Body of pancreas (tissue), 4 donors: ENCODE measurements around the gene CCDC47. TPM values are rescaled to one million over a fixed set of nuclear protein-coding genes. Genes with fewer than 3 reads are reported as not detected.

Experiments used
- ATAC-seq: fragments of 150-250 bp; one replicate; pipeline ENCODE4 v1.9.1; 2016
- DNase-seq, 4 donors: peaks; one replicate each; pipeline ENCODE4 v3.0.0-alpha.2; 2019
- H3K27ac ChIP-seq, 4 donors: fragments of 200-600 bp; sonication (generic); 1 replicate in 3 of 4; 2 replicates in 1 of 4; pipeline versions ENCODE4 v1.5.1 to v1.6.1; 2016 to 2019; ENCODE audit warnings: mild to moderate bottlenecking in 1 of 4, mixed read lengths in 1 of 4, moderate library complexity in 1 of 4
- H3K27me3 ChIP-seq, 2 donors: fragments of 200-600 bp; sonication (generic); one replicate each; pipeline ENCODE4 v1.6.0; 2016; ENCODE audit warnings: mild to moderate bottlenecking in 1 of 2
- H3K36me3 ChIP-seq, 2 donors: fragments of 200-600 bp; sonication (generic); replicated peaks in 1 of 2; 2 replicates each; pipeline ENCODE4 v1.5.1; 2016; ENCODE audit warnings: low read depth in 2 of 2; ENCODE audit not compliant: insufficient read depth in 1 of 2
- H3K4me1 ChIP-seq: fragments of 200-600 bp; sonication (generic); one replicate; pipeline ENCODE4 v1.6.0; 2016
- H3K4me3 ChIP-seq, 2 donors: fragments of 200-600 bp; sonication (generic); 1 replicate in 1 of 2; 2 replicates in 1 of 2; pipeline ENCODE4 v1.5.1; 2016 to 2019
- H3K9me3 ChIP-seq, 3 donors: fragments of 200-600 bp; sonication (generic); 1 replicate in 2 of 3; 2 replicates in 1 of 3; pipeline ENCODE4 v1.5.1; 2016
- CTCF ChIP-seq, 7 experiments: fragments of 450-650 bp in 4 of 7; fragments of 200-600 bp in 3 of 7; sonication (generic) in 3 of 7; IDR thresholded peaks; one replicate each; pipeline ENCODE4 v1.5.1; 2016 to 2019; ENCODE audit warnings: antibody characterized with exemption in 7 of 7
- POLR2A ChIP-seq, 3 donors: fragments of 450-650 bp; IDR thresholded peaks; one replicate each; pipeline ENCODE4 v1.6.1; 2016; ENCODE audit warnings: antibody characterized with exemption in 3 of 3, mild to moderate bottlenecking in 2 of 3
- WGBS, 2 donors: methylation state at CpG; one replicate each; pipeline ENCODE4 v1.1.5; 2017; 5-methylcytosine and 5-hydroxymethylcytosine counted together
- intact Hi-C: fragments of 100-400 bp; cut with DNase I; formaldehyde crosslinking; loops from one replicate; pipeline ENCODE4 v1.15.1; 2023
- total RNA-seq, 2 donors: library from RNA; depleted of rRNA; stranded (reverse); fragments of >200 nt; gene quantifications; one replicate each; pipeline ENCODE4 v1.1.0, GENCODE V29; 2016

CCDC47 gene
- total RNA-seq, 2 donors from 2014 or later, result 42.2 to 56.8 TPM

DNA sequence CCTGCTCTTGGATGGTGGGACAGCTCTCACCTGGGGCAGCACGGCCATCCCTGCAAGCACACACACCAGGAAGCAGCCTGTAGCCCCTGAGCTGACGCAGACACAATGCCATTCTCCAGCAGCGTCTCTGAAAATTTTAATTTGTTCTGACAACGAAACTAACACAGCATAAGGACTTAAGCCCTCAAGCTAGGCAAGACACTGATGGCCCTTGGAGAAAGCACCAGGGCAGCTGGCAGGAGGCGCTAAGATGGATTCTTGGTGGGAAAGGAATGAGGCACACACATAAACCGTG, 70.7 kb downstream of the CCDC47 start:
- Histone ChIP-seq H3K36me3 (peaks cover 0 to 1% of the 10 kb centered on the region in 2 donors), H3K9me3 (no peaks in the 10 kb centered on the region), H3K4me1 (peaks cover 28% of the 10 kb centered on the region), H3K4me3 (no peak overlapping the region), H3K27ac (no peak overlapping the region), H3K27me3 (no peaks in the 10 kb centered on the region)
- intact Hi-C loops, result no loop called here
- TF ChIP-seq POLR2A (IDR thresholded peaks at IDR 0.05), result no peak
- no peak for TF ChIP-seq CTCF (IDR thresholded peaks at IDR 0.05)
- DNase-seq, result no peak
- ATAC-seq, result no peak
- WGBS, 2 donors, result 83 to 88% methylated on average over 6 of the region's 6 CpGs

DNA sequence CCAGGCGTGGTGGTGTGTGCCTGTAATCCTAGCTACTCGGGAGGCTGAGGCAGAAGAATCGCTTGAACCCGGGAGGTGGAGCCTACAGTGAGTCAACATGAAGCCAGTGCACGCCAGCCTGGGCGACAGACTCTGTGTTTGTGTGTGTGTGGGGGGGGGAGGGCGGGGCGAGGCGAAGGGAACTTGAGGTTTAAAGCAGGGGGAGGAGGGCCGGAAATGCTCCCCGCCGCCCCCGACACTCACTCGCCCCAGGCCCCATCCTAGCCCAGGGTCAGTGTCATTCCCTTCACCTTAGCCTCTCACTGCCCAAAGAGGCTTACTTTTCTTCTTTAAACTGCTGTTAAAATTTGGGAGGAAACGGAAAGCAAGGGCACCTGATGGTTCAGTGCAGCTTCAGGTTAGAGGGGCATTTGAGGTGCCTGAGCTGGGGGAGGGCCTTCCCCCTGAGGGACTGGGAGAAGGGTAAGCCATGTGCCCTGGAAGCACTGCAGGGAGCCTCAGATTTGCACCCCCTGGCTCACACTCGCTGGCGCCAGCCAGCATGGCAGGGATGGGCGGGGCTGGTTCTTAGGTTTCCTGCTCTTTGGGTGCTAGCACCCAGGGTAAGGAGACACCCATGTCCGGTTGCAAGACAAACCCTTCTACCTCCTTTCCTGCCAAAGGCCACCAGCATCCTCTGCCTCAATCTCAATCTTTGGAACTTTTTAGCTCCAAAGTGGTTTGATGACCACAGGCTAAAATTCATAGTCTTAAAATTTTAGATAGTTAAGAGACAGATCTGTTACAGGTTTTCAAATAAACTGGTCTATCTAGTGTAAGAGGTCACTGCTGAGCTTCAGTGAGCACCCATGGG, 71.3 kb downstream of the CCDC47 start:
- WGBS, 2 donors, result 69 to 90% methylated on average over 15 to 16 of the region's 19 CpGs
- no peaks in the 10 kb centered on the region for H3K9me3 ChIP-seq
- H3K4me1 ChIP-seq, result peaks cover 33% of the 10 kb centered on the region
- no peak overlapping the region for H3K4me3 ChIP-seq
- H3K27me3 ChIP-seq, result no peaks in the 10 kb centered on the region
- ATAC-seq (no peak), DNase-seq (peak in 1 of 4 donors; percentile 47)
- no peak for TF ChIP-seq POLR2A (IDR thresholded peaks at IDR 0.05)
- TF ChIP-seq CTCF (IDR thresholded peaks at IDR 0.05), result no peak
- peak overlapping the region in 2 of 4 donors; percentile 17 to 66 for H3K27ac ChIP-seq
- intact Hi-C loops, result no loop called here
- peaks cover 0 to 1% of the 10 kb centered on the region in 2 donors for H3K36me3 ChIP-seq

- Histone ChIP-seq H3K27ac (peak overlapping the region in 2 of 4 donors; percentile 59 to 66), H3K4me3 (no peak overlapping the region), H3K36me3 (peaks cover 0 to 1% of the 10 kb centered on the region in 2 donors), H3K9me3 (no peaks in the 10 kb centered on the region), H3K27me3 (no peaks in the 10 kb centered on the region), H3K4me1 (peaks cover 33% of the 10 kb centered on the region)
- intact Hi-C loops, result no loop called here
- TF ChIP-seq CTCF (IDR thresholded peaks at IDR 0.05), result no peak
- TF ChIP-seq POLR2A (IDR thresholded peaks at IDR 0.05), result no peak
- 80 to 90% methylated on average over 10 of the region's 10 CpGs for WGBS, 2 donors
- DNase-seq (no peak), ATAC-seq (no peak)
Observed at GRCh38 chr17:63701456-63701820, 72.0 kb downstream of the CCDC47 start.

GRCh38 chr17:63700528-63701455, 72.6 kb downstream of the CCDC47 start:
- Histone ChIP-seq H3K27ac (peak overlapping the region in 2 of 4 donors; percentile 59 to 66), H3K36me3 (peaks cover 0 to 1% of the 10 kb centered on the region in 2 donors), H3K4me1 (peaks cover 33% of the 10 kb centered on the region), H3K27me3 (no peaks in the 10 kb centered on the region), H3K9me3 (no peaks in the 10 kb centered on the region), H3K4me3 (no peak overlapping the region)
- peak; percentile 4 for ATAC-seq
- WGBS, 2 donors, result 22 to 81% methylated on average over 3 to 71 of the region's 88 CpGs
- intact Hi-C loops, result no loop called here
- DNase-seq, result peak in 3 of 4 donors; percentile 38 to 48 (median 47)
- peak in 1 of 7 experiments; percentile 3 for TF ChIP-seq CTCF (IDR thresholded peaks at IDR 0.05)
- TF ChIP-seq POLR2A (IDR thresholded peaks at IDR 0.05), result peak in 1 of 3 donors; percentile 0
